Suppressor macrophage (primary cell): ENCODE results near the gene SSBP4.

Source experiments
- DNase-seq, 4 experiments: peaks; one replicate each; pipeline ENCODE4 v3.0.0-alpha.2; 2020 to 2022

Gene SSBP4

DNA sequence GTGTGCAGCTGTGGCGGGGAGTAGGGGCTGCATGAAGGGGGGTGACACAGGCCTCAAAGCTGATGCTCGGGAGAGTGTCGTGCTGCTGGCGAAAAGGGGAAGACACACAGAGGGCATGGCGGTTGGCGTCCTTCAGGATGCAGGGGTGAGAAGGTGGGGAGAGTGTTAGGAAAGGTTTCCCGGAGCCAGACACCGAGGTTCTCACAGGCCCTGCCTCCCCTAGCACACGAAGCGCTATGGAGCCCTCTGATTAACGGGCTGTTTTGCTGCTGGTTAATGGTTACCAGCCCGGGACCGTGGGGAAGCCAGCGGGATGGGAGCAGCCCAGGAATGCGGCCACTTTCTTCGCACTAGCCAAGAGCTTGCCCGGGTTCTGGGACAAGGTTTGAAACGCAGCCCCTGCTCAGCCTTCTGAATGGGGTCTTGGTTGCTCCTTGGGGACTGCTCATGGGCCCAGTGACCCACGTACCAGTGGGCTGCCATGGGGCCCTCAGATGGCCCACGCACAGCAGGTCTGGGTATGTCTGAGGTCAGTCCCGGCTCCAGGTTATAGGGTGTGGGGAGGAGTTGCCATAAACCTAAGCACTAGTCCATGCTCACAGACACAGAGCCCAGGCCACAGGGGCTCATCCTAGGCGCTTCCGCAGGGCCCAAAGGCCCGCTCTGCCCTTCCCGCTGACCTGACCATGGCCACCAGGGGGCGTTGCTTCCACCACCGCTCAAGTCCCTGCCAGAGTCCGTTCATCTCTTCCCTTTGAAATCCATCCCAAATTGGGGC, 50.1 kb downstream of the SSBP4 start:
- DNase-seq, result peak; percentile 70 to 87 (median 78)

GRCh38 chr19:18470787-18471186, 51.6 kb downstream of the SSBP4 start:
- DNase-seq, result no peak

- DNase-seq, result no peak
Measured at GRCh38 chr19:18473003-18473705, 54.0 kb downstream of the SSBP4 start.

DNA sequence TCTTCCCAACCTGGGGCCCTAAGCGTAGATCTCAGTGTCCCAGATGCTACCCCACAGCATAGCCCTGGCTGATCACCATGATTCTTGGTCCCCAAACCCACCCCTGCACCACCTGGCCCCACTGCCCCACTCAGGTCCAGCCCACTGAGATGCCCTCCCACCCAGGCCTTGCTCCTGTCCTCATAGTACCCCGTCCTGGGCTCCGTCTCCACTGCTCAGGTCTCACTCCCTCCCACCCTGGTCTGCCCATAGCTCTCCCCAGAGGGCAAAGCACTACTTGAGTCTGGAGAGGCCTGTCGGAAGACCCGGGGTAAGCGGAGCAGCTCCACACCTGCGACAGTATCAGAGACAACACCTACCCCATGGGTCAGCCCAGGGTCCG, 54.5 kb downstream of the SSBP4 start:
- DNase-seq, result no peak

- no peak for DNase-seq
Measured at GRCh38 chr19:18474366-18474887, 55.2 kb downstream of the SSBP4 start.

DNA sequence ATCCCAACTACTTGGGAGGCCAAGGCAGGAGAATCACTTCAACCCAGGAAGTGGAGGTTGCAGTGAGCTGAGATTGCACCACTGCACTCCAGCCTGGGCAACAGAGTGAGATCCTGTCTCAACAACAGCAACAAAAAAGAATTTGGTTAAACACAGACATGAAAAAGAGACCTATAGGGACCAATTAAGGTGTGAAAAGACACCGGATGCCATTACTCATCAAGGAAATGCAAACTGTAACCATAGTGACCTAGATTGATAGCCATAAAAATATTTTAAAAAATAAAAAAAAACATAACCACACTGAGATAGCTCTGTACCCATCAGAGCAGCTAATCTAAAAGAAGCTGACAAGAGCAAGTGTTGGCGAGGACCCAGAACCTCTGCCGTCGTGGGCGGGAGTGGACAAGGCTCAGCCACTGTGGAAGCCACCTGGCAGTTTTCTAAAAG, 55.8 kb downstream of the SSBP4 start:
- DNase-seq, result no peak

- DNase-seq, result no peak
Measured at GRCh38 chr19:18475762-18476331, 56.6 kb downstream of the SSBP4 start.

GRCh38 chr19:18476507-18477041, 57.4 kb downstream of the SSBP4 start:
- DNase-seq, result no peak

DNA sequence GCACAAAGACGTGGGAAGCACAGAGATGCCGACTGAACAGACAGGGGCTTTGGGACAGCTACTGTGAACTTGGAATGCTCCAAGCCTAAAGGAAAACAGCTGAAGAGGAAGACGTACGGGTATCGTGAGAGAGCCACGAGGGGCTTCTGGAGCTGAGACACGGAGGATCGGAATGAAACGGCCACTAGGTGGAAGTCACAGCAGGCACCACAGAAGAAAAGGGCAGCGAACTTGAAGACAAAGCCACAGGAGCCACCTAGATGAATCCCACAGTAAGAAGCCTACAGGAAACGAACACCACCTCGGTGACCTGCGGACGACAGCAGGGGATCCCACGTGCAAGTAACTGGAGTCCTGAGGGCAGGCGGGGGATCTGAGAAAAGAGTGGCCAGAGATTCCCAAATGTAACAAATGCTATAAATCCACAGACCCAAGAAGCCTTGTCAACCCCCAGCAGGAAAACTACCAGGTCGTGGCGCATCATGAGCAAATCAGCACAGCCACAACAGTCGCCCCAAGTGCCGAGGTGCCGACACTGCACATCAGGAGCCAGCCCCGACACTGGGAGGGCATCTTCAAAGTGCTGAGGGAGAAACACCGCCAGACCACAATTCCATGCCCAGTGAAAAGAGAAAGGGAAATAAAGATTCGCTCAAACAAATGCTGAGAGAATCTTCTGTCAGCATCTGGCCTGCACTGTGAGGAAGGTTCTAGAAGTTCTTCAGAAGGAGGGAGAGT, 58.0 kb downstream of the SSBP4 start:
- DNase-seq, result peak; percentile 46 to 65 (median 56)

DNA sequence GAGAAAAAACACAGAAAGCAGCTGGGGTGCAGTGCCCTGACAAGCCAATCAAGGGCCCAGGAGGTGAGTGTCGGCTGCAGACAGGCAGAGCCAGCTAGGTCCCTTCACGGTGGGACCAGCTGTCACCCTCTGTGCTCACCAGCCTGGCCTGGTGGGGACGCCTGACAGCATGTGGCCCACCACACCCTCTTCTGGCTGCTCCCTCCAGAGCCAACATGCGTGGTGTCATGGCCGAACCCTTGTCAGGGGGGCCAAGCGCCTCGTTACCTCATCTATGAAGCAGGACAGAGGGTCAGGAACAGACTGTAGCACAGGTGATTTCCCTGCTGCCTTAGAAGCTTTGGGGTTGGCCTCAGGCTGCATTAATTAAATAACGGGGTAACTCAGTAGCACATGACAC, 58.8 kb downstream of the SSBP4 start:
- no peak for DNase-seq

GRCh38 chr19:18478545-18479311, 59.5 kb downstream of the SSBP4 start:
- DNase-seq, result peak; percentile 96 to 99 (median 97)

DNA sequence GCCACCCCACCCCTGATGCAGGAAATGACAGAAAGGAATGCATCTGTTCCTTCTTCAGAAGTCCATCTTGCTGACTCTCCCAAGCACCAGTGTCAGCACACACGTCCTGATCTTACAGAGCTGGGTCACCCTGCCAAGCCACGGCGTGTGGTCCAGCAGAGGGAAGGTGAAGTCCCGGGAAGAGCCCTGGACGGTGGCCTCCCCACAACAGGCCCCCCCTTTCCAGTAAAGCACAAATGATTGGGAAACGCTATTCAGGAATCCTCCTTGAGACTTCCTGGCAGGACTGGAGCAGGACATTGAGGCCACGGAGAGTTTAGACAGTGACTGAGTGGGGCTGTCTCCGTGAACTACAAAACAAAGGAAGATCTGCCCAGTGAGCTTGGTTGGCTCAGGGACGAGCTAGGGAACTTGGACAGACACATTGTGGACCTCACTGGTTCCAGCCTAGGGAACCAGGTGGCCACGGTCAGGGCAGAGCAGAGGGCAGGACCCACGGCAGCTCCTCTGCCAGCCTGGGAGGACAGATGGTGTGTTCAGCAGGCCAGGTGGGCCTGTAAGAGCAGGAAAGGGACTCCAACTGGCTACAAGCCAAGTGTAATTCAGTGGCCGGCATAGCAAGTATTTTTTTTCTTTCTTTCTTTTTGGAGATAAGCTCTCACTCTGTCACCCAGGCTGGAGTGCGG, 61.0 kb downstream of the SSBP4 start:
- peak; percentile 82 to 86 (median 84) for DNase-seq

DNA sequence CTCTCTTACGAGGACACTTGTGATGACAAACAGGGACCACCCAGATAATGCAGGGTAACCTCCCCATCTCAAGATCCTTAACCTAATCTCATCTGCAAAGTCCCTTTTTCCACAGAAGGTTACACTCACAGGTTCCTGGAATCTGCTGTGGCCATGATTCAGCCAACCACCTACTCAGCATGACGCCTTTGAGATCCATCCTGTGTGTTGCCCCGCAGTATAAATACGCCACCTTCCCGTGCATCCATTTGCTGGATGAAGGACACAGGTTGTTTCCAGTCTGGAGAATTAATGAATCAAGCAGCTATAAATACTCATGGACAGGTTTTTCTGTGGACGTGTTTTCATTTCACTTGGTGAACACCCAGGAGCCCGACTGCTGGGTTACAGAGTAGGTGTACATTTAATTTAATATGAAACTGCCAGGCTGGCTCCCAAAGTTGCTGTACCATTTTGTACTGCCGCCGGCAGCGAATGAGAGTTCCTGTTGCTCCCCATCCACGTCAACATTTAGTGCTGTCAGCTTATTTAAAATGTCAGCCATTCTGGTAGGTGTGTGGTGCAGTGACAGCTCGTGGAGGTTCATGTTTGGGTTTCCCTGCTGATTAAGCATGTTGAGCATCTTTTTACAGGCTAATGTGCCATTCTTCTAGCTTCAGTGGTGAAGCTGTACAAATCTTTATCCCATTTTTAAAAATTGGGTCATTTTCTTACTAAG, 62.5 kb downstream of the SSBP4 start:
- DNase-seq, result no peak

- peak; percentile 46 to 63 (median 51) for DNase-seq
Measured at GRCh38 chr19:18483119-18483890, 64.1 kb downstream of the SSBP4 start.
